ENCODE results near the gene POLR2C.
"Not testable (repeated sequence)": the region's sequence is repeated elsewhere in the genome, so short reads cannot be mapped to it uniquely, and the experiment has no call there.

POLR2C gene

DNA sequence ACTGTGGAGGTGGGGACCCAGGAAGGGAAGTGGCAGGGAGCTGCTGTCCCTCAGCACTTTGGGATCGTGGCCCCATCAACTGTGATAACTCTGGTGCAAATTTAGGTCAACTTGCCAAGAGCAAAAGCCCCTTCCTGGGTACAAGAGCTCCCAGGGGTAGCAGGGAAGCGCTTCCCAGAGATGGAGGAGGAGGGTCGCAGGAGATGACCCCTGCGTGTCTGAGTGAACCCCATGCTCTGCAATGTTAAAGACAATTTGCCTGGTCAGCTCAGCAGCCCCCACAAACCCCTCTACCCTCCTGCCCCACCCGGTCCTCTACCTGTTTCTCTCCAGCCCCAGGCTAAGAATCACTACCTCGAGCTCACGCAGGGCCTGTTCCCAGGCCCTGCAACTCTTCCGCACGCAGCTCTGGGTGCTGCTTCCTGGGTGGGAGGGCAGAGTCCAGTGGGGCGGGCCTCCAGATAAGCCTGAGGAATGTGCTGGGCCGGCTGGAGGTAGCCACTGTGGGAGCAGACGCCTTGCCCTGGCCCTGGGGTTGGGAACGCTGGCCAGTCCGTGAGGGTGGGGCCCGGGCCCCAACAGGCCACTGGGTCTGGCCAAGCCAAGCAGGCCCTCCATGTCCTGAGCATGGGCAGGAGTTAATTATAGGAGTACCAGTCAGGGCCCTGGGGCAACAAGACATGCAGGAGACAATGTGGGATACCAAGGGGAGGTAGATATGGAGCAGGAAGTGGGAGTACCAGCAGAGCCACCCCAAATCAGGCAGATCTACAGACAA lies 17.7 kb downstream of the POLR2C start:
- no peak for DNase-seq

DNA sequence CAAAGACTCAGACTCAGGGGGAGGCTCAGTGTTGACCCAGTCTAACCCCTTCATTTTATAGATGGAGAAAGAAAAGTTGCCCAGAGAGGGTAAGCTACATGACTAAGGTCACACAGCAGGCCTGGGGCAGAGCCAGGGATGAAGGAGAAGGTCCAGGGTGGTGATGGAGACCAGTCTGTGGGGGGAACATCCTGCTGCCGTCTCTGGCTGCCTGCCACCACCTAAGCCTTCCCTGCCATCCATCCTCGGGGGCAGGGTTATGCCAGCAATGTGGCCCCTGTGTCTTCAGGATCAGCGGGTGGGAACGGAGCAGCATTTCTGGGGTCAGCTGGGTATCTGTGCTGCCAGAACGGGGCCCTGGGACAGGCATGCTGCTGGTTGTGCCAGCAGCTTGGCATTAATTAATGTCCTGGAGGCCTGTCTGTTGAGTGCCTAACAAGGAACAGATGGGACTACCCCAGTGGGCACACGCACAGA lies 18.3 kb downstream of the POLR2C start:
- DNase-seq = no peak

DNA sequence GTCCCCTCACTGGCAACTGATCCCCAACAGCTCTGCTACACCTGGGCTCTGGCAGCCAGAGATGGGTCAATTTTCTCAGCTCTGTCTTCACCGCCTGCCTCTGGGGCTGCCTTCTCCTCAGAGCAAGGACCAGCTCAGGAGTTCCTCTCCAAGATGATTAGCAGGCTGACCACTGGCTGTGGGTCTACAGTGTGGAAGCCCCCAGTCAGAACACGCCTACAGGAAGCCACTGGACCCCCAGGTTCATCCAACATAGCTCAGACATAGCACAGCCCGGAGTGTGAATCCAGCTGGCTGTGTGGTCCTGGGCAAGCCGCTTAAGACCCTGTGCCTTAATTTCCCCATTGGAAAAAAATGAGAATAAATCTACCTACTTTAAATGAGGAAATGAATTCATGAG lies 18.9 kb downstream of the POLR2C start:
- no peak for DNase-seq

DNA sequence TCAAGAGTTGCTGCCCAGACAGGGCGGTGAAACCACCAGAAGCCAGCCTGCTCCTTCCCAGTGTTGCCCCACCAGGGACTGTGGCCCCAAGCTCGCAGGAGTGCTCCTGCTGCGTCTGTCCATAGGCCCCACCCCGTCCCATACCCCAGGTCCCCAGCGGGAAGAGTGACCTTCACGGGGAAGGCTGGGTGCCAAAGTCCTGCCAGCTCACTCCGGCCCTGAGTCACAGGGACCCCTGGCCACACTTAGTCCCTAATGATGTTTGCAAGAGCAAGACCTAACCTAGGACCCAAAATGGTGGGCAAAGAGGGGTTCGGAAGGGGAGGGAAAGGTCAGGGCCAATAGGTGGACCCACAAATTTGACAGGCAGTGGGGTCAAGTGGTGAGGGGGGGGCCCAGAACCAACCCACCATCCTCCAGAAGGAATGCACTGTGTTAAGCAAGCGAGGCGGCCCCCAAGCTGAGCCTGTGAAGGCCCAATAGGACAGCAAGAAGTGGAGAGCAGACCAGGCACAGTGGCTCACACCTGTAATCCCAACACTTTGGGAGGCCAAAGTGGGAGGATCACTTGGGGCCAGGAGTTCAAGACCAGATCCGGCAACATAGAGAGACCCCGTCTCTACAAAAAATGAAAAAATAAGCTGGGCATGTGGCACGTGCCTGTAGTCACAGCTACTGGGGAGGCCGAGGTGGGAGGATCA lies 20.5 kb downstream of the POLR2C start:
- DNase-seq = no peak

DNA sequence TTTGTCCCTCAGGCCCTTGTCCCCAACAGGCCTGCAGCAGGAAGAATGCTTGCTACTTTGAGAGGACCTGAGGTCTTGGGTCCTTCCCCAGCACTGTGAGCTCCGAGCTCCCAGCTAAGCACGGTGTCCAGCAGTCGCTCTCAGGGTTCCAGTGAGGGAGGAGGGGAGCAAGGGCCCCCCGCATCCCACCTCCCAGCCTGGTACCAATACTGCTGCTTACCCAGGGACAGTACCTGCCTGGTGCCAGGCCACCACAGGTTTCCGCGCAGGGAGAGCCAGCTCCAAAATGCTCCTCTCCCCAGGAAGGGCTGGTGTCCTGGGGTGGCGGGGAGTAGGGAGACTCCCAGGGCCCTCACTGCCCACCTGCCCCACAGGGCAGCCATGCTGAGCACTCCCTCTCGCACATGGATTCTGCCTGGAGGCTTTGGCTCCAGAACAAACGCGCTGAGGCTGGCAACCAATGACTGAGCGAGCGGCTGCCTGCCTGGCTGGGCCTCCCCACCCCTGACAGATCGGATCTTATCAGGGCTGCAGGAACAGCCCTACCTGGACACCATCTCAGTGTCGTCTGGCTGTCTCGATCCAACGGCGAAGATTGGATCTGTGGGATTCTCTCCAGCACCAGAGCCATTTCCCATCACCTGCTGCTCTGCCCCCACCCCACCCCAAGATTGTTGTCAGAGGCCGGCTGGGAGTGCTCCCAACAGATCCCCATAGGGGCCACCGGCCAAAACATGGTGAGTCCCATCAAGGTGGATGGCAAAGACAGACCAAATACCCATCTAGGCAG lies 21.4 kb downstream of the POLR2C start:
- no peak for DNase-seq

DNA sequence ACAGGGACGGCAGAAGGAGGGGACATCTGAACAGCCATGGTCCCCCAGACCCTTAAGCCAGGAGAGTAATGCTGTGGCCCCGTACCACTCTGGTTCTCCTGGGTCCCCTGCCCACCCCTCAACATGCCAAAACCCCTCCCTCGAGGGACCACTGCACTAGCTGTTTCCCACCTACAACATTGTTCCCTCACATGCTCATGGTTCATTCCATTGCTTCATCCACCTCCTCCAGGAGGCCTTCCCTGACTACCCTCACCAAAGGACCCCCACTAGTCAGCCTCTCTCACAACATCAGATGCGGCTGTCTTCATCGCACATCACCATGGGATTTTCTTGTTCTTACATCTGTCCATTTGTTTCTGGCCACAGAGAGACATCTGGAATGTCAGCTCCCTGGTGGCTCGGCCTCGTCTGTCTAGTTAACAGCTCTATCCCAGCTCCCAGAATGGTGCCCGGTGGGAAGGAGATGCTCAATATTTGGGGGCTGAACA lies 22.1 kb downstream of the POLR2C start:
- no peak for DNase-seq

DNA sequence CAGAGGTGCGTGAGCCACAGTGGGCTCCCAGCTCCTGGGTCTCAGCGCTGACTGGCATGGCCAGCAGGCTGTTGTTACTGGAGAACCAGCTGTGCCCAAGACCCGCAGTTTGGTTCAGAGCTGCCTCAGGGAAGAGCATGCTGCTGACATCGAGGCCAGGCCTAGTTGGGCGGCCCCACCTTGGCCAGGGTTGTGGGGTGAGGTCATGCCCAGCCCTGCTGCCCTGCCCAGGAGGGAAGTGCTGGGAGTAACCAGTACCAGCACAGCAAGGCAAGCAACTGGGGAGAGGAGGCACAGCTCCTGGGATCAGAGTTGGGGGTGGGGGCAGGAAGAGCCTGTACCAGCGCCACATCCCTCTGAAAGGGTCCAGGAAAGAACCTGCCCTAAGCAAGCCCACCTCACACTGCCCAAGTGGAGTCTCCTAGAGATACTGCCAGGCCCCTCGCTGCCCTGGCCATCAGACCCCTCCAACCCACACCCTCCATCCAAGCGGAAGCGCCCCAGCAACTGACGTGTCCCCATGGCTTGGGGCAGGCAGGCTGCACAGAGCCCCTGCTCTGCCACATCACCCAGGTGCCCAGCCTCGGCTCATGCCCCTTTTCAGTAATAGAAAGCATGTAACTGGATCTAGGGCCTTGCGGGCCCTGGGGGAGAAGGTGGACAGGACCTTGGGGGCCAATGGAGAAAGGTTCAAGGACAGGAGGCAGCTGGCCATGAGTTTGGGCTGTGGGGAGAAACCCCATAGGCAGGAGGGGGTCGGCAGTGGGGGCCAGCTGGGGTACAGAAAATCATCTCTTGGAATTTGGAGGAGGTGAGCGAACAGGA lies 22.8 kb downstream of the POLR2C start:
- no peak for DNase-seq

DNA sequence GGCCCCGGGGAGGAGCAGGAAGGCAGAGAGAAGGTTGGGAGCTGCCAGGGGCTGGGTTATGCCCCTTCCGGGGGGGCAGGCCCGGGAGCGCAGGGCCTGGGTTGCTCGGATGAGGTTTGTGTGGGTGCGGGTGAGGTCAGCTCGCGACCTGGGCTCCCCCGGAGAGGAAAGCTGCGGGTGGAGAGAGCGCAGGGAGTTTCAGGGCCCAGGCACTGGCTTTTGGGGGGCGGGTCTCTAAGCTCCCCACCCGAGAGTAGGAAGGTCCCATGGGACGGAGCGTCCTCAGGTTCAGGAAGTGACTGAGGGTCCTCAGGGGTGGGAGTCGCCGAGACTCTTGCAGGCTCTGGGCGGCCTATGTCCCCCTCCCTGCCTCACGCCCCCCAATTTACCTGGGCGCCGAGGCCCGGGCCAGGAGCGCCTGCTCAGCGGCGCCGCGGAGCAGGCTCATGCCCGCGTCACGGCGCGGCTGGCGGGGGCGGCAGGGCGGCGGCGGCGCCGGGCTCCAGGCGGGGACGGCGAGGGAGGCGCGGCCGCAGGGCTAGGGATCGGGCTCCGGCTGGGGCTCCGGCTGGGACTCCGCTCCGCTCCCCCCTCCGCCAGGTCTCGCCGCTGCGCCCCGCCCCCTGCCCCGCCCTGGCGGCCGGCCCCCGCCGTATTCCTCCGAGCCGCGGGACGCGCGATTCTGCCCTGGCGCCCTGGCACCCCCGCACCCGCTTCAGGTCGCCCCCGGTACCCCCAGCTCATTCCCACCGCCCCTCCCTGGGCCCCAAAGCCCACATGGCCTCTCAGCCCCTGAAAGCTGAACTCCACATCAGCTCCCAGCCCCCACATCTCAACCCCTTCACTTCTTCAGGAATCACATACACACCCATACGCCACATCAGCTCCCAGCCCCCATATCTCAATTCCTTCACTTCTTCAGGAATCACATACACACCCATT lies 23.7 kb downstream of the POLR2C start, which contains the start of gene DOK4:
Gene DOK4, minus strand, starts transcription at position 578 of the 942 bp plus-strand sequence. CDS start 6,986 bp downstream, outside the sequence.
- peak; percentile 44 for DNase-seq

DNA sequence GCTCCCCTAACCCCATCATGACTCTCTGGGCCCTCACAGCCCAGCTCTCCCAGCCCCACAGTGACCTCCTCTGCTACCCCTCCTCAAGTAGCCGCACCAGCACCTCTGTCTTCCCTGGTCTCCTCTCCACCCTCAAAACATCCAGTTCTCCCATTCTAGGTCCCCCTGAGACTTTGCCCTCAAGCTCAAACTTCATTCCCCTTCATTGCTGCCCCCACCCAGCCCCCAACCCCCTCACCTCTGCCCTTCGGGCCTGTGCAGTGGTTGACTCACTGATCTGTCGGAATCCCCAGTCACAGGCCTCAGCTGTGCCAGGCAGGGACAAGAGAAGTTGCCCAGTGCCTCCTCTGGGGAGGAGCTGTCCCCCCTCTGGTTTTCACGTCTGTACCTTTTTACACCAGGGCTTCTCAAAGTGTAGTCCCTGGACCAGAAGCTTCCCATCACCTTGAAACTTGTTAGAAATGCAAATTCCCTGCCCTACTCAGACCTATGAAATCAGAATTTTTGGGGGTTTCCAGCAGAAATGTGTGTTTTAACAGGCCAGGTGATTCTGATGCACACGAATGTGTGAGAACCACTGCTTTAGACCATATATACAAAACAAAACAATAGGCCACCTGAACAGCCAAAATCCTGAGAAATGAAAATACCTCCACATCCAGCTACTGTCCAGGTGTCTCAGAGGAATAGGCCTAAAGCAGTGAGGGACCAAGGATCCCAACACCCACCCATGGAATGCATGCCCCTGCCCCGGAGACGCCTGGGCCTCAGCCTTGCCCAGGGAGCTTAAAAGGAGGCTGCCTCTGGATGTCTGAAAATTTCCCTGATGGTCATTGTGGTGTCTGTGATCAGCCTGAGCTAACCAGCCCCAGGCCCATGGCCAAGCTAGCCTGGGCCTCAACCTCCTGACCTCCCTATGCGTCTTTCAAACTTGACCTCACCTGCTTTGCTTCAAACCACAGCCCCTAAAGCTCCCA lies 24.7 kb downstream of the POLR2C start:
- DNase-seq = no peak

DNA sequence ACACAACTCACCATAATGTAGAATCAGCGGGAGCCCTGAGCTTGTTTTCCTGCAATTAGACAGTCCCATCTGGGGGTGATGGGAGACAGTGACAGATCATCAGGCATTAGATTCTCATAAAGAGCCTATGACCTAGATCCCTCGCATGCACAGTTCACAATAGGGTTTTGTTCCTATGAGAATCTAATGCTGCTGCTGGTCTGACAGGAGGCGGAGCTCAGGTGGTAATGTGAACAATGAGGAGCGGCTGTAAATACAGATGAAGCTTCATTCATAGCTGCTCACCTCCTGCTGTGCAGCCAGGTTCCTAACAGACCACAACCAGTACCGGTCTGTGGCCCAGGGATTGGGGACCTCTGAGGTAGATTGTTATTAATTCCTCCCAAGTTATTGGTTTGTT lies 26.8 kb downstream of the POLR2C start:
- no peak for DNase-seq

DNA sequence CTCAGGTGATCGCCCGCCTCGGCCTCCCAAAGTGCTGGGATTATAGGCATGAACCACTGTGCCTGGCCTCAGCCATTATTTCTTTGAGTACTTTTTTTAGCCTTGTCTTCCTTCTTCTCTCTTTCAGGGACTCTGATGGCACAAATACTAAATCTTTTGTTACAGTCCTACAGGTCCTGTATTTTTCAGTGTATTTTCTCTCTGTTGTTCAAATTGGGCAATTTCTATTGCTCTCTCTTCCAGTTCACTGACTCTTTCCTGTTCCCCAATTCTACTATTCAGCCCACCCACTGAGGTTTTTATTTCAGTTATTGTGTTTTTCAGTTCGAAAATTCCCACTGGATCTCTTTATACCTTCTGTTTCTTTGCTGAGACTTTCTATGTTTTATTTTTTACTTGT lies 31.3 kb downstream of the POLR2C start:
- no peak for DNase-seq

DNA sequence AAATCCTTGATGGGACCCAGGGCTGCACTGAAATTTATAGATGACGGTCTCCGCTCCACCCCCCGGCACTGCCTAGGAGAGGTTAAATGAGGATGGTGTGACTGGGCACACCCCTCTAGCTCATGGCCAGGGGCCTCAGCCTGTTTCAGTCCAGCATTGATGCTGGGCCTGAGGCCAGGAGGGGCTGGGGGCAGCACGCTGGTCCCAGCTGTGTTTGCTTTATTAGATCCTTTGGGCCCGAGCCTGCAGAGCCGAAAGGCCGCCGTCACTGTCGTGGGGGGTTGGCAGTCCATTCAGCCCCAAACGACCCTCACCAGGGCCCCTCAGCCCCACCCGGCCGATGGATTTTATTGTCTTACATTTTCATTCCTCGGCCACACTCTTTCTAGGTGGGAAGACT lies 34.6 kb downstream of the POLR2C start:
- DNase-seq = no peak

DNA sequence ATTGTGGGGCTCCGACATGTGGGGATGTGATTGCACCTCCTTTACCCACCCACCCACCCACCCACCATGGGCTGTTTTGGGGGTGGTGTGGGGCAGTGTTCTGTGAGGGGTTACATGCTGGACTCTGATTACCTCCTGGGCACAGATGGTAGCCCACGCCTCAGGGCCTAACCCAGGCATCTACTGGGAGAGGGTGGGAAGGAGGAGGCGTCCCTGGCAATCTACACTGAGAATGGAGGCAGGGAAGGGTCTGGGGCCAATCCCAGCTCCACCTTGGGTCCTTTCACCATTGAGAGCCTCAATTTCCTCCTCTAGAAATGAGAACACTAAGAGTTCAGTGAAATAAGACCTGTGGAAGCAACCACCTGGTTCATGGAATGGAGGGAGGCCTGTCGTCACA lies 35.6 kb downstream of the POLR2C start:
- no peak for DNase-seq

DNA sequence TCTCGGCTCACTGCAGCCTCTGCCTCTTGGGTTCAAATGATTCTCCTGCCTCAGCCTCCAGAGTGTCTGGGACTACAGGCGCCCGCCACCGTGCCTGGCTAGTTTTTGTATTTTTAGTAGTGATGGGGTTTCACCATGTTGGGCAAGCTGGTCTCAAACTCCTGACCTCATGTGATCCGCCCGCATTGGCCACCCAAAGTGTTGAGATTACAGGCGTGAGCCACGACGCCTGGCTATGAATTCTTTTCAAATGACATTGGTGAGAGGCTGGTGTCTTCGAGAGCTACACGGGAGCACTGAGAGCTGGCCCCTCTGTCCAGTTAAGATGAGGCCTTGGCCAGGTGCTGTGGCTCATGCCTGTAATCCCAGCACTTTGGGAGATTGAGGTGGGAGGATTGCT lies 37.5 kb downstream of the POLR2C start:
- not testable (repeated sequence) for DNase-seq

DNA sequence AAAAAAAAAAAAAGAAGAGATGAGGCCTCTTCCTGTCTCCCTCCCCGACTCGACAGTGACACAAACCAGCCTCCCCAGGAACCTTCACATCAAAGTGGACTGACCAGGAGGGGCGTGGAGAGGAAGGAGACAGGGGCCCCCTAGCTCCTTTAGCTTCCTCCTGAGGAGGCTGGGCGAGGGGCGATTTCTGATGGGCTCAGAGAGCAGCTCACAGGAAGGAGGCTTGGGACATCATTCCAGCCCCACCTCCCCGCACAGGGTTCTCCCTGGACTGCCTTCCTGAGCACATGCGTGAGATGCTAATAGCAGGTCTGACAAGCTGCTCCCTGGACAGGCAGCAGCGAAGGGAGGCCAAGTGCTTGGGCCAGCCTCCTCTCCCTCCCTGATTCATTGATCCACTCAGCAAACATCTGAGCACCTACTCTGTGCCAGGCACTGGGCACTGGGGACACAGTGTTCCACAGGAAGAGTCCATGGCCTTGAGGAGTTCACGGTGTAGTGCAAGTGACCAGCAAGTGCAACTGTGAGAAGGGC lies 38.2 kb downstream of the POLR2C start:
- no peak for DNase-seq

DNA sequence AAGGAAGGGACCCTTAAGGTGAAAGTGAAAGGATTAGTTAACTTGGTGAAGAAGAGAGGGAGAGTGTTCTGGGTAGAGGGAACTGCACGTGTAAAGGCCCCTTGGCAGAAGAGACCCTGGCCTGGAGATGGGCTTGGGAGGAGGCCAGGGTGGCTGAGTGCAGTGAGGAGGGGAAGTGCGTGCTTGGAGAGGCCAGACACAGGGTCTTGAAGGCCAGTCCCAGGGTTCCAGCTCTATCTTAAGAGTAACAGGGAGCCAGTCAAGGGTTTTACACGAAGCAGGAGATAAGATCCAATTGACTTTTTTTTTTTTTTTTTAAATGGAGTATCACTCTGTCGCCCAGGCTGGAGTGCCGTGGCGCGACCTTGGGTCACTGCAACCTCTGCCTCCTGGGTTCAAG lies 39.0 kb downstream of the POLR2C start:
- no peak for DNase-seq

DNA sequence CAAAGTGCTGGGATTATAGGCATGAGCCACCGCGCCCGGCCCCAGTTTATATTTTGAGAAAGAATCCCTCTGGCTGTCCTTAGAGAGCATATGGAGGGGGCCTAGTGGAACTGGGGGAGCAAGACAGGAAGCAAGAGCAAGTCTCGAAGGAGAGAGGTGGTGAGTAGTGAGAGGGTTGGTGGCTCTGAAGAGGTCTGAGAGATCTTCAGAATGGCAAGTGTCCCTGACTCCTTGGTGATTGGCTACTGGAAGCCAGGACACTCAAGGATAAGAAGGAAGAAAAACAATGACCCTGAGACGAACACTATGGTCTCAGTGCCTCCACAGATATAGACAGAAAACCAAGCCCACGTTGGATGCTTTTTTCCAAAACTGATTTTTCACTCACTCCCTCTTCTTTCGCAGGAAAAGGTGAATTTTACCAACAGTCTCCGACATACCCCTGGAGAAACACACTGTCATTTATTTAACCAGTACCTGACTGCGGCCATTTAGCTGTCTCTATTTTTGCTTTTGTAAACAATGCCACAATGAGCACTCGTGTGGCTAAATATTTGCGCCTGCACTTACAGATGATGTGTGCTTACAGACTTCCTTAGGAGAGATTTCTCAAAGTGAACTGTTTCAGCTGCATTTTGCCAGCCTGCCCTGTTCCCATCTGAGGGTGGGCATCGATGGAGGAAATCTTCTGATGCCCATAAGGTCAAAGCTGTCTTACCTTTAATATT lies 39.7 kb downstream of the POLR2C start:
- DNase-seq = peak; percentile 40

DNA sequence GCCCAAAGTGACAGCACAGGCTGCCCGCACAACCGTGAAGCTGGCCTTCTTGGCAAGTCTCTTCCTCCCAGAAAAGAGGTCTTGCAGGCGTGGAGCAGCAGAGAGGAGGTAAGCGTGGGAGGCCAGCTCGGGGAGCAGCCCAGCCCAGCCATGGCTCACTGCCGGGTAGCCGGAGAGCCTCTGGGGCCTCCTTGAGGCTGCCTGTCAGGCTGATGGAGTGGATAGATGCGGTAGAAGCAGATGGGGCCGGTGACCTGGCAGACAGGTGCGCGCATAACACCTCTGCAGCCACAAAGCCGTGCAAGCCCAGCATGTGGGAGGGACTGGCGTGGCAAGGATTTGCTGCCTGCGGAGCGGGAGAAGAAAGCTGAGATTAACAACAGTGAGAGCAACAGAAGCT lies 40.9 kb downstream of the POLR2C start:
- peak; percentile 84 for DNase-seq

DNA sequence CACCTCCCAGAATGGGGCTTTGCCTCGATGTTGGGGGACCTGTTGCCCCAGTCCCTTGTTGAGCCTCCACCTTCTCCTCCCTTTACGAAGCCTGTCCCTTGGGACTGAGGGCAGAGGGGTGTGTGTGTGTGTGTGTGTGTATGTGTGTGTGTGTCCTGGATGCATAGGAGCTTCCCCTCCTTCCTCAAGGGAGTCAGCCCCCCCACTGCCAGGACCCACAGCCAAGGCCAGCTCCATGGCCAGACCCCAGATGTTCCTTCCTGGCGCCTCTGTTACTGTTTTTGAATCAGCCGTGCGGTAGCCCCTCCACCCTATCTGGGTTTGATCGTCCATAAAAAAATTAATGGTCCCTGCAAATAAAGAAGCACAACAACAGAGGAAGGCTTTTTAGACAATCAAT lies 41.5 kb downstream of the POLR2C start:
- DNase-seq = no peak
